GF-D8 (cell line): ENCODE measurements around the gene EXOC6B.
"Not testable (repeated sequence)": the region's sequence is repeated elsewhere in the genome, so short reads cannot be mapped to it uniquely, and the experiment has no call there.

Experiments used
- DNase-seq: peaks from one replicate; lab custom pipeline; 2025; lab: John Stamatoyannopoulos, UW

Gene EXOC6B

DNA sequence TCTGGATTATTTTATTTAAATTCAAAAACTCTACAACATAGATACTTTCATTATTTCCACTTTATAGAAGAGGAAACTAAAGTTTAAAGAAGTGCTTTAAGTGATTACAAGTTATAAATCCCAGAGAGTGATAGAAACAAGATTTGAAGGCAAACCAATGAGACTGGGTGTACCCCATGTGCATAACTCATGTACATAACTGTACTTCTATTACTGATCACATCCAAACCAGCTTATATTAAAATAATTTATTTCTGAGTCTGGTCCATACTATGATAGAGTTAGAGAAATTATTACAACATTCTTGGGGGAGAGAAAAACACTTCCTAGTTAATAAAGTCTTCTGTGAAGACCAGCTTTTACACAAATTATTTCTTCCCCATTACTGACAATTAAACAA, 221.4 kb downstream of the EXOC6B start:
- DNase-seq: no peak

DNA sequence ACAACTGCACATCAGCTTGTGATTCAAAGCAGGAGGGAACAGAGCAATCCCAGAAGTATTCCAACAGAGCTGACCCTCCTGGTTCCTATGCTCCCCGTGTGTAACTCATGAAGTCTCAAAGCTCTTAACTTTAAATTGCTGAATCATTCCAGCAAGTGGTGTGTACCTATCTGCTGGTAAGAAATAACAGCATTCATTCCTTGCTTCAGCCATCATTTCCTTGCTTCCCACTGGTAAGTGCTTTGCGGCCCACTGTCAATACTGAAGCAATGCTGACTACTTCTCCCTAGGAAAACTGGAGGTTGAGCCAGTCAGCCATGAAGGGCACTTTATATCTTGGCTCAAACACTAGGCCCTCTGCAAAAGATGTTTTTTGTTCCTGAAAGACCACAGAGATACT, 222.4 kb downstream of the EXOC6B start:
- no peak for DNase-seq

DNA sequence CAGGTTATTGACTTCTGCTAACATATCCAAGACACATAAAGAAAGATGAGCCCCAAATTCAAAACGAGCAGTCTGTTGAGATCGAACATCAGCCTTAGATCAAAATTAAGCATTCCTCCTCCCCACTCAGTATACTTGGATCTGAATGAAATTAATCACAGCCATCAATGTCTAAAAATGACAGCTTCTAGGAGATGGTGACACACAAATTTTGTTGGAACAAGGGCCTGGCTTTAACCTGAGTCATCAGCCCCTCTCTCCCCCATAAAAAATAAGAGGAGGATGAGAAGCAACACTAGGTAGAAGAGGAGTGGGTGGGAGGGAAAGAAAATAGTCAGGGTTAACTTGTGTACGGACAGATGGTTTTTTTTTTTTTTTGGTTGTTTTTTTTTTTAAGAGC, 223.1 kb downstream of the EXOC6B start:
- no peak for DNase-seq

GRCh38 chr2:72602095-72602494, 223.7 kb downstream of the EXOC6B start:
- no peak for DNase-seq

GRCh38 chr2:72583836-72584235, 242.0 kb downstream of the EXOC6B start:
- DNase-seq: not testable (repeated sequence)

DNA sequence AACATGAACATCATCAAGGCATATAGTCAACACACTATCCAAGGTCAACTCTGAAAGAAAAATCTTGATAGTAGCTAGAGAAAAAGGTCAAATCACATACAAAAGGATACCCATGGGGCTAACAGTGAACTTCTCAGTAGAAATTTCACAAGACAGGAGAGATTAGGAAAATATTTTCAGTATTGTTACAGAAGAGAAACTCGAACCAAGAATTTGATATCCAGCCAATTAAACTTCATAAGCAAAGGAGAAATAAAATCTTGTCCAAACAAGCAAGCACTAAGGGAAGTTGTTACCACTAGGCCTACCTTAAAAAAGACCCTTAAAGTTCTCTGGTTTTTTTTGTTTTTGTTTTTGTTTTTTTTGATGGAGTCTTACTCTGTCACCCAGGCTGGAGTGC, 242.5 kb downstream of the EXOC6B start:
- DNase-seq: no peak

GRCh38 chr2:72581560-72582181, 244.2 kb downstream of the EXOC6B start:
- no peak for DNase-seq

DNA sequence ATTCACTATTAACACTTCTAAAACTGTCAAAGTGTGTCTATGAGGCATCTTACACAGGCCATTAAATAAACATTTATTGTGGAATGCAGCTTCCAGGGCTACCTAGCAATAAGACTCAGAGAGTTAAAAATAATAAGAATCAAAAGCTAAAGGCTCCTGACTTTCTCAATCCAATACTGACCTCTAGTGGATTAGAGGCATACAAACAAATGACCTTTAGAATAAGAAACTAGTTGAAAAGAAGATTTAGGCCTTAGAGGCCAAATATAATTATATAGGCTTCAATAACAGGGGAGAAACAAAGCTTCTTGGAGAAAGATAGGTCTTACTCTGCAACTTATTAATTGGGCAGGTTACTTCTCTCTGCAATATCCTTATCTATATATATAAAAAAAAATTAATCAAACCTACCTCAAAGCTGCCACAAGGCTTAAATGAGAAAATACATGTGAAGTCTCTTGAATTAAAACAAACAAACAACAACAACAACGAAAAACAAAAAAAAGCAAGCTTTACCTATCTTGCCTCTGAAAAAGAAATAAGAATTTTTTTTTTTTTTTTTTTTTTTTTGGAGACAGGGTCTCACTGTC, 246.1 kb downstream of the EXOC6B start:
- no peak for DNase-seq

DNA sequence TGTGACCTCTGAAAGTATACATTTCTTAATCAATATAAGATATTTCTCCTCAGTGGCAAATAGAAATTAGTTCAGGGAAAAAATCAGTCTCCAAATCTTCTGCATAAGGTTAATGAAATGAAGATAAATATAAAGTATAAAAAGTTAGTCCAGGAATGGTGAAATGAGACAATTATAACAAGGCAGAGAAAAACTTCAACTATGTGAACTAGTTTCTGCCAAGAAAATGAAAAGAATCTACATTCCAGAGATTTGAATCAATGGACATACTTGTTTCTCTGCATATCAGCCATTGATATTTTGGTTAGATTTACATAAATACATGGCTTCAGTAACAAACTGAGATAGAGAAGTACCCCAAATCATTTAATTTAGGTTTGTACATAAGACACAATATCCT, 249.0 kb downstream of the EXOC6B start:
- no peak for DNase-seq

- DNase-seq: no peak
Measured at GRCh38 chr2:72576459-72576858, 249.4 kb downstream of the EXOC6B start.

- no peak for DNase-seq
Measured at GRCh38 chr2:72574886-72575285, 250.9 kb downstream of the EXOC6B start.

DNA sequence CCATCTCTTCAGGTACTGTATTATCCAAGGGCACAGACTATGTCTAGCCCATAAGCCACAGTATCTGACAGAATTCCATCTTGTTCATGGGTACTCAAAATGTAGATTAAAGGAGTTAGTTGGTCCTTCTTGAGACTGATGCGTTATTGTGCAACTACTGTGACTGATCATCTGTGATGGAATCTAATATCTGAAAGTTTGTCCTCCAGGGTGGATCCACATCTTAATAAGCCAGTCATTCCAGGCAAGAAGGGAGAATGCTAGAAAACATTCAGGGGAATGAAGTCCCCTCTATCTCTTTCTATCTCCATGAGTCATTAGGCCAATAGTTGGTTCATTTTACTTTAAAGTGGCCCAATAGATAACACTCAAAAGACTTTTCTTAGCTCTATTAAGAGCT, 252.6 kb downstream of the EXOC6B start:
- no peak for DNase-seq

DNA sequence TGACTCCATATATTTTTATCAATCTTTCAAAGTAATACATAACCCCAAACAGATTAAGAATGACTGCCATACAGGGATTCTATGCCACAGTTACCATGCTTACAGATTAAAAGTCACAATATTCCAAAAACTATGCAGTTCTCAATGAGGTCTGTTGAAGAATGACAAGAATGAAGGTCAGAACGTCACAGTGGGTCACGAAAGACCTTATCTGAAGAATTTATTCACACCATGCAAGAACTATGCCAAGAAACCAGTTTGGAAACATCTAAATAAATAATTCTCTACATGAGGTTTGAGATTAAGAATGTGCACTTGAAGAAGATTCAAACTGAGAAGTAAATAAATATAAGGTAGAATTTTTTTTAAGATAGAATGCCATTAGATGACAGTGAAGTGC, 253.3 kb downstream of the EXOC6B start:
- DNase-seq: no peak

GRCh38 chr2:72570413-72570812, 255.4 kb downstream of the EXOC6B start:
- no peak for DNase-seq

GRCh38 chr2:72562451-72563153, 263.2 kb downstream of the EXOC6B start:
- DNase-seq: no peak

DNA sequence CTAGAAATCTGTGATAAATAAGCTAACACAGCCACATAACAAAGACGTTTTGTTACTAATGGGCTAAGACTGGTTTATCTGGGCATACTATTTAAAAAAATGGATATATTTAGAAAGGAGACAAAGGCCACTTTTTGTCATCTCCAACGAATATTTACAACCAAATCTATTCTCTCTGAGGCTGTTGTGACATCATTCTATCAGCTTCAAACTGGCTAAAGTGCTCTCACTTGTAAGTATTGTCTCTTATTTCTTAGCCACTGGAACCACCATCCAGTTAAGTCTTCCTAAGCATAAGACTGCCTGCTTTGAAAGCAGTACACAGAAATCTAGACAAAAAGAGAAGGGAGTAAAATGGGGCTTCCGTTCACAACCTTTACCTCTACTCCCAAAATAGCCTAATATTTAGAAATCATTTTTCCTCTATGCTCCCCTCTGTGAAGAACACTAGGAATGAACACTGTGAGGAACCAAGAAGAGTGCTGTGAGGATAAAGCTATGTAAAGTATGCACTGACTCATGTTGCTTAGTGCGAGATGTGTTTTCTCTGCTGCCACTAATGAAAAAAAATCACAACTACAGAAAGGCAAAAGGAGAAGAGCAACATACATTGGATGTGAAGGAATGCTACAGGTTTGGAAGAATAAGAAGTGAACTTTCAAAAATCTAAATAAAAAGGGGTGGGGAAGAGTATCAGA, 264.1 kb downstream of the EXOC6B start:
- DNase-seq: no peak

DNA sequence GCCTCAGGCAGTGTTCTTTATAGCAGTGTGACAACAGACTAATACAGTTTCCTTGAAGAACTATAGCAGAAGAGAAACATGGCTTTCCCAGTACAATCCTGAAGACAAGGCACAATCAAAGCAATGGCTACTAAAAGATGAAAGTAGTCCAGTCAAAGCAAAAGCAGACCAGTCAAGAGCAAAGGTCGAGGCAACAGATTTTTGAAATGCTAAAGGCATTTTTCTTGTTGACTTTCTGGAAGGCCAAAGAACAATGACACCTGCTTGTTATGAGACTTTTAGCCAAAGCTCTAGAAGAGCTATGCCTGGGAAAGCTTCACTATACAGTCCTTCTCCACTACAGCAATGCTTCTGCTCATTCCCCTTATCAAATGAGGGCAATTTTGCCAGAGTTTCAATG, 269.9 kb downstream of the EXOC6B start:
- DNase-seq: no peak

GRCh38 chr2:72555363-72555762, 270.5 kb downstream of the EXOC6B start:
- DNase-seq: not testable (repeated sequence)

GRCh38 chr2:72554910-72555309, 270.9 kb downstream of the EXOC6B start:
- DNase-seq: not testable (repeated sequence)

DNA sequence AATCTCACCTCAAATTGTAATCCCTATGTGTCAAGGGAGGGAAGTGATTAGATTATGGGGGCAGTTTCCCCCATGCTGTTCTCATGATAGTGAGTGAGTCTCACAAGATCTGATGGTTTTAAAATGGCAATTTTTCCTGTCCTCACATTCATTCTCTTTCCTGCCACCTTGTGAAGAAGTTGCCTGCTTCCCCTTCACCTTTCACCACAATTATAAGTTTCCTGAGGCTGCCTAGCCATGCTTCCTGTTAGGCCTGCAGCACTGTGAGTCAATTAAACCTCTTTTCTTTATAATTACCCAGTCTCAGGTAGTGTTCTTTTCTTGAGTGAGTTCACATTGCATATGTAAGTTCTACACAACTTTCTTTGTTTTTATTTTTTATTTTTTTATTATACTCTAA, 271.5 kb downstream of the EXOC6B start:
- no peak for DNase-seq

DNA sequence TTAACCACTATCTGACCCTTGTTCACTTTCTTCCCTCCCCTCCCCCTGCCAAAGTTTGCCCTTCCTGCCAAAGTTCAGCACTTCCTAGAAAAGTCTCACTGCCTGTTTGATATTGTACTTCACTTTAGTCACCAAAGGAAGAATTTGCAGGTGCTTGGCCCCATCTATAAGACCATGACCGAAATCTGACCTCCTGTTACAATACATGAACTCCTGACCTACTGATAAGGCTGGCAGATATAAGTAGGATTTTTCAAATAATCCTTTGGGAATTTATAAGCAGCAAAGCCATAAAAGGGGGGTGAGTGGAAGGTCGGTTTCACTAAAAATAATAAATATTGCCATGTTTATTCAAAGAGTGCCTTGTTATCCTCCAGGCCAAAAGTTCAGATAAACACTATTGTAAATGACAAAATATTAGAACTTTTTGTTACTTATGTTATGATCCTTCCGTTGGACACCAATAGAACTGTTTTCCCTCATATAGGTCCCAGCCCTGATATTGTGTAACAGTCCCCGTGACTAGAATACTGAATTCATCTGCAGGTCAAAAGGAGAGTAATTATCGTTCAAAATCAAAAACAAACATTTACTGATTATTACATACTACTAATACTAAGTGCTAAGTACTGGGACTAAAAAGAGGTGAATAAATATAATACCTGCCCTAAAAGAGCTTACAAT, 277.6 kb downstream of the EXOC6B start:
- no peak for DNase-seq

DNA sequence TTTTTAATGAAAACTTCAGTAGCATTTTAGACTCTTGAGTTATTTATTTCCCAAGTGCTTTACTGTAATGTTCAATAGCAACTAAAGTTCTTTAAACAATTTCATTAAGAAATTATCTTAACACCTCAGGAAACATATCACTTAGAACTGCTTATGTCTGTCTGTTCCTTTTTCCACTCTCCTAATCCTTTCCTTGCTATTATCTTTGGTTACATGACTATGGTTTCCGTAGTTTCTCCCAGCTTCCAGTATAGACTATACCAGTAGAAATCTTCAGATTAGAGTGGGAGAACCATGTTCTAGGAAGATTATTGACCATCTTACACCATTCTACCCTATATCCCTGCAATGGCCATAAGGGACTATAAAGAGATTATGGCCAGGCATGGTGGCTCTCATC, 280.0 kb downstream of the EXOC6B start:
- no peak for DNase-seq
